Measurements from ENCODE around the gene COL18A1. TPM values are rescaled to one million over a fixed set of nuclear protein-coding genes. Genes with fewer than 3 reads are reported as not detected.

COL18A1 gene
- total RNA-seq, 1 experiment from 2014 or later, result 170 TPM

DNA sequence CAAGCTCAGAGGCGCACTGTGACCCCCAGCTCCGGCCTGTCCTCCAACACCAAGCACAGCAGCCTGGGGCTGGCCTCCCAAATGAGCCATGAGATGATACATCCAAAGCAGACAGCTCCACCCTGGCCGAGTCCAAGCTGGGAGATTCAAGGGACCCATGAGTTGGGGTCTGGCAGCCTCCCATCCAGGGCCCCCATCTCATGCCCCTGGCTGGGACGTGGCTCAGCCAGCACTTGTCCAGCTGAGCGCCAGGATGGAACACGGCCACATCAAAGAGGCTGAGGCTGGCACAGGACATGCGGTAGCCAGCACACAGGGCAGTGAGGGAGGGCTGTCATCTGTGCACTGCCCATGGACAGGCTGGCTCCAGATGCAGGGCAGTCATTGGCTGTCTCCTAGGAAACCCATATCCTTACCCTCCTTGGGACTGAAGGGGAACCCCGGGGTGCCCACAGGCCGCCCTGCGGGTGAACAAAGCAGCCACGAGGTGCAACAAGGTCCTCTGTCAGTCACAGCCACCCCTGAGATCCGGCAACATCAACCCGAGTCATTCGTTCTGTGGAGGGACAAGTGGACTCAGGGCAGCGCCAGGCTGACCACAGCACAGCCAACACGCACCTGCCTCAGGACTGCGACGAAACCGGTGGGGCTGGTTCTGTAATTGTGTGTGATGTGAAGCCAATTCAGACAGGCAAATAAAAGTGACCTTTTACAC lies 108.2 kb downstream of the COL18A1 start:
- H3K4me1 Mint-ChIP-seq (ENCODE audit: low read depth, unreplicated experiment), result peaks cover 7% of the 10 kb centered on the region
- ChIA-PET CTCF (no interaction called here), POLR2A (no interaction called here)
- intact Hi-C loops (cut with micrococcal nuclease; ENCODE audit: unreplicated experiment), result no loop called here
- peaks cover 6% of the 10 kb centered on the region for H3K9me3 Mint-ChIP-seq (ENCODE audit: unreplicated experiment)
- H3K4me3 Mint-ChIP-seq (ENCODE audit: unreplicated experiment), result no peak overlapping the region
- peaks cover 99% of the 10 kb centered on the region for H3K36me3 Mint-ChIP-seq (ENCODE audit: insufficient read depth, unreplicated experiment)
- BruUV-seq (replicated peaks), result TSS peak; percentile 77
- TF ChIP-seq, protein P1, sequence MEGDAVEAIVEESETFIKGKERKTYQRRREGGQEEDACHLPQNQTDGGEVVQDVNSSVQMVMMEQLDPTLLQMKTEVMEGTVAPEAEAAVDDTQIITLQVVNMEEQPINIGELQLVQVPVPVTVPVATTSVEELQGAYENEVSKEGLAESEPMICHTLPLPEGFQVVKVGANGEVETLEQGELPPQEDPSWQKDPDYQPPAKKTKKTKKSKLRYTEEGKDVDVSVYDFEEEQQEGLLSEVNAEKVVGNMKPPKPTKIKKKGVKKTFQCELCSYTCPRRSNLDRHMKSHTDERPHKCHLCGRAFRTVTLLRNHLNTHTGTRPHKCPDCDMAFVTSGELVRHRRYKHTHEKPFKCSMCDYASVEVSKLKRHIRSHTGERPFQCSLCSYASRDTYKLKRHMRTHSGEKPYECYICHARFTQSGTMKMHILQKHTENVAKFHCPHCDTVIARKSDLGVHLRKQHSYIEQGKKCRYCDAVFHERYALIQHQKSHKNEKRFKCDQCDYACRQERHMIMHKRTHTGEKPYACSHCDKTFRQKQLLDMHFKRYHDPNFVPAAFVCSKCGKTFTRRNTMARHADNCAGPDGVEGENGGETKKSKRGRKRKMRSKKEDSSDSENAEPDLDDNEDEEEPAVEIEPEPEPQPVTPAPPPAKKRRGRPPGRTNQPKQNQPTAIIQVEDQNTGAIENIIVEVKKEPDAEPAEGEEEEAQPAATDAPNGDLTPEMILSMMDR (IDR thresholded peaks at IDR 0.05; ENCODE audit: insufficient read depth in 1 of 2, low read depth in 1 of 2, low read length in 1 of 2, severe bottlenecking in 1 of 2, unreplicated experiment in 1 of 2), result no peak
- Histone ChIP-seq H3K36me3 (ENCODE audit: control insufficient read depth, insufficient read depth, low read length) (no peaks in the 10 kb centered on the region; the same call in 1 of the 2 replicates), H3K27me3 (replicated peaks; ENCODE audit: control insufficient read depth, insufficient read depth, low read length) (no peaks in the 10 kb centered on the region), H3K4me3 (ENCODE audit: low read depth, low read length) (no peak overlapping the region), H3K4me1 (peaks cover 6% of the 10 kb centered on the region; the same call in 1 of the 2 replicates), H3K9me3 (peaks cover 3% of the 10 kb centered on the region; the same call in 1 of the 2 replicates)
- no peaks in the 10 kb centered on the region for H3K27me3 Mint-ChIP-seq (ENCODE audit: insufficient read depth, unreplicated experiment)
- no peak overlapping the region for H3K27ac Mint-ChIP-seq (ENCODE audit: unreplicated experiment)
- peak; percentile 36 to 42 for DNase-seq

DNA sequence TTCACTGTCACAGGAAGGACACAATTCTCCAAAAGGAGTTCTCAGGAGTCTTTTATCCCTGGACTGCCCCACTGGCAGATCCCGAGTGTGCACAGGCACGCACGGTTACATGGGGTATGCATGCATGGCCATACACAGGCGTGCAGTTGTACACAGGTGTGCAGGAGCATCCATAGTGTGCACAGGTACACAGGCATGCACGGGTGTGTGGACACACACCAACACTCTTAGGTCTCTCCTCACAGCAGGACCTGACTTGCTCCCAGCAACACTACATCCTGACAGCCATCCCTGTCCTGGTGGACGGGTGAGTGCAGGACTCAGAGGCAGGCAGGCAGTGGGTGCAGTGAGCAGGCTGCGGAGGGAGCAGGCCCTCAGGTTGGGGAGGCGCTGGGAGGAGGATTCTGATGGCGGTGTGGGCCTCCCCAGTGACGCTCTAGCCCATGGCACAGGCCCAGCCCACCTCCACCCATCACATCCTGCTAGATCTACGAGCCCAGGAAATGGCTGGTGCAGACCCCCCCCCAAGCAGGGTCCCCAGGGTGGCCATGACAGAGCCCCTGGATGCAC lies 108.9 kb downstream of the COL18A1 start:
- Mint-ChIP-seq H3K4me1 (ENCODE audit: low read depth, unreplicated experiment) (peaks cover under 1% of the 10 kb centered on the region), H3K27me3 (ENCODE audit: insufficient read depth, unreplicated experiment) (no peaks in the 10 kb centered on the region), H3K36me3 (ENCODE audit: insufficient read depth, unreplicated experiment) (peaks cover 99% of the 10 kb centered on the region), H3K27ac (ENCODE audit: unreplicated experiment) (peak overlapping the region; percentile 13), H3K4me3 (ENCODE audit: unreplicated experiment) (peak overlapping the region; percentile 15), H3K9me3 (ENCODE audit: unreplicated experiment) (peaks cover 13% of the 10 kb centered on the region)
- H3K4me1 ChIP-seq, result peaks cover 2% of the 10 kb centered on the region; the same call in 1 of the 2 replicates
- TF ChIP-seq, protein P1 (IDR thresholded peaks at IDR 0.05; ENCODE audit: insufficient read depth in 1 of 2, low read depth in 1 of 2, low read length in 1 of 2, severe bottlenecking in 1 of 2, unreplicated experiment in 1 of 2), result no peak
- H3K27me3 ChIP-seq (replicated peaks; ENCODE audit: control insufficient read depth, insufficient read depth, low read length), result no peaks in the 10 kb centered on the region
- H3K36me3 ChIP-seq (ENCODE audit: control insufficient read depth, insufficient read depth, low read length), result no peaks in the 10 kb centered on the region; the same call in 1 of the 2 replicates
- H3K4me3 ChIP-seq (ENCODE audit: low read depth, low read length), result no peak overlapping the region
- ChIA-PET CTCF (no interaction called here), POLR2A (no interaction called here)
- H3K9me3 ChIP-seq, result peaks cover 6% of the 10 kb centered on the region; the same call in 1 of the 2 replicates
- DNase-seq, result peak in 1 of 2 experiments; percentile 32
- BruUV-seq (replicated peaks), result no TSS peak
- intact Hi-C loops (cut with micrococcal nuclease; ENCODE audit: unreplicated experiment), result no loop called here

DNA sequence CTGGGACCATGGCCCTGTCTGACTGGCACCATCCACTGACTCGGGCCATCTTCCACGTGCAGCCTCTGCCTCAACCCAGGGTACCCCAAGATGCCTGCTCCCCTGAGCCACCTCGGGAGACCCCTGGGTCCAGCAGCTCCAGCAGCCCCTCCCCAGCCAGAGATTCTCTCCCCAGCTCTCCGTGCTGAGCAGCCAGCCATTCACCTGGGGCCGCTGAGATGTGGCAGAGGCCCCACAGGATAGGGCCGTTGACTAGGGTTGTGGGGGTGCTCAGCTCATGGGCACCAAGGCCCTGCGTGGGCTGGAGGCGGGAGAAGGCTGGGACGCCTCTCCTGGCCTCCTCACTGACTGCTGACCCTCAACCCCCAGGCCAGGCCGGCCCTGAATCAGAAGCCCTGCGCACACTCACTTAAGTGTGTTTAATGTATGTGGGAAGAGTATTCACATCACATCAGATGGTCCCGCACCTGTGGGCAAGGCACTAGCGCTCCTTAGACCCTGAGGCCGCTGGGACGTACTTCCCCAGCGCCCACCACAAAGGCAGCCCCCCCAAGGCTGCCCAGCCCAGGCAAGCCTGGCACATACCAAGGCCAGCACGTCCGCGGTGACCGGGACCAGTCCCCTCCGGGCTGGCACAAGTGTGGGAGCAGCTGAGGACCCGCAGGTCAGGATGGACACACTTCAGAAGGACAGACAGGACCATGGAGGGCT lies 109.5 kb downstream of the COL18A1 start:
- Mint-ChIP-seq H3K4me3 (ENCODE audit: unreplicated experiment) (peak overlapping the region; percentile 15), H3K9me3 (ENCODE audit: unreplicated experiment) (peaks cover 19% of the 10 kb centered on the region), H3K27me3 (ENCODE audit: insufficient read depth, unreplicated experiment) (no peaks in the 10 kb centered on the region), H3K36me3 (ENCODE audit: insufficient read depth, unreplicated experiment) (peaks cover 99% of the 10 kb centered on the region), H3K4me1 (ENCODE audit: low read depth, unreplicated experiment) (no peaks in the 10 kb centered on the region), H3K27ac (ENCODE audit: unreplicated experiment) (peak overlapping the region; percentile 13)
- no peaks in the 10 kb centered on the region; the same call in 1 of the 2 replicates for H3K36me3 ChIP-seq (ENCODE audit: control insufficient read depth, insufficient read depth, low read length)
- intact Hi-C loops (cut with micrococcal nuclease; ENCODE audit: unreplicated experiment), result no loop called here
- CTCF ChIA-PET, result no interaction called here
- peak in 1 of 2 experiments; percentile 28 for DNase-seq
- BruUV-seq (replicated peaks), result no TSS peak
- H3K9me3 ChIP-seq, result peaks cover 11% of the 10 kb centered on the region; the same call in 1 of the 2 replicates
- no peaks in the 10 kb centered on the region for H3K27me3 ChIP-seq (replicated peaks; ENCODE audit: control insufficient read depth, insufficient read depth, low read length)
- POLR2A ChIA-PET, result no interaction called here
- TF ChIP-seq, protein P1 (IDR thresholded peaks at IDR 0.05; ENCODE audit: insufficient read depth in 1 of 2, low read depth in 1 of 2, low read length in 1 of 2, severe bottlenecking in 1 of 2, unreplicated experiment in 1 of 2), result no peak
- no peak overlapping the region for H3K4me3 ChIP-seq (ENCODE audit: low read depth, low read length)
- H3K4me1 ChIP-seq, result no peaks in the 10 kb centered on the region

Measured in Caco-2 (cell line).